Lung (tissue), 12 donors: ENCODE results near the gene CEMIP. TPM values are rescaled to one million over a fixed set of nuclear protein-coding genes. Genes with fewer than 3 reads are reported as not detected.

ENCODE experiments used
- ATAC-seq: fragments of 200-7000 bp; cut with Tn5 transposase; one replicate; pipeline ENCODE4 v1.9.1; 2020; ENCODE audit warnings: moderate number of reproducible peaks; ENCODE audit not compliant: insufficient read depth, low FRiP score
- DNase-seq, 3 donors: peaks; one replicate each; pipeline ENCODE4 v3.0.0-alpha.2; 2013 to 2017
- H3K27ac ChIP-seq, 2 donors: one replicate each; pipeline ENCODE4 v1.5.1; 2013; ENCODE audit warnings: mild to moderate bottlenecking in 2 of 2, moderate library complexity in 2 of 2, control low read depth in 1 of 2, inconsistent platforms in 1 of 2, low read depth in 1 of 2, low read length in 1 of 2
- H3K27me3 ChIP-seq, 3 donors: one replicate each; pipeline ENCODE4 v1.5.1; 2013; ENCODE audit warnings: low read length in 2 of 3; ENCODE audit not compliant: control insufficient read depth in 3 of 3, insufficient read depth in 3 of 3
- H3K36me3 ChIP-seq, 4 donors: one replicate each; pipeline ENCODE4 v1.5.1; 2013; ENCODE audit warnings: low read length in 4 of 4, mild to moderate bottlenecking in 1 of 4, moderate library complexity in 1 of 4; ENCODE audit not compliant: control insufficient read depth in 4 of 4, insufficient read depth in 4 of 4
- H3K4me1 ChIP-seq, 5 donors: one replicate each; pipeline ENCODE4 v1.5.1; 2013; ENCODE audit warnings: low read length in 5 of 5, mild to moderate bottlenecking in 2 of 5, moderate library complexity in 1 of 5; ENCODE audit not compliant: control insufficient read depth in 5 of 5, insufficient read depth in 5 of 5
- H3K4me3 ChIP-seq: one replicate; pipeline ENCODE4 v1.5.1; 2013; ENCODE audit warnings: mild to moderate bottlenecking, control low read depth, moderate library complexity
- H3K9ac ChIP-seq, 2 donors: one replicate each; pipeline ENCODE4 v1.5.1; 2013; ENCODE audit warnings: low read length in 2 of 2, control low read depth in 1 of 2; ENCODE audit not compliant: insufficient read depth in 1 of 2
- H3K9me3 ChIP-seq, 4 donors: one replicate each; pipeline ENCODE4 v1.5.1; 2013; ENCODE audit warnings: low read length in 3 of 4, mild to moderate bottlenecking in 1 of 4, moderate library complexity in 1 of 4; ENCODE audit not compliant: control insufficient read depth in 4 of 4, insufficient read depth in 3 of 4
- WGBS, 2 donors: extraction: QIAGEN DNeasy Blood & Tissue Kit; methylation state at CpG; one replicate each; pipeline ENCODE4 v1.1.7; 2013; 5-methylcytosine and 5-hydroxymethylcytosine counted together
- polyA plus RNA-seq, 2 donors: library from polyadenylated mRNA; stranded (reverse); fragments of 200-250 nt; gene quantifications; one replicate each; pipeline ENCODE4 v1.2.1, GENCODE V29; 2013
- total RNA-seq, 2 donors: library from RNA; depleted of rRNA in 1 of 2; stranded (reverse); fragments of >200 nt in 1 of 2; gene quantifications; one replicate each; pipeline ENCODE4 v1.2.1, GENCODE V29; 2014 to 2021
- TF ChIP-seq, protein P1 (sequence below): IDR thresholded peaks from 2 replicates; pipeline ENCODE4 v1.5.1; 2012; ENCODE audit warnings: mild to moderate bottlenecking; ENCODE audit errors: control extremely low read depth, extremely low read depth
- donor health status: control.
- donor health status: control.
- donor health status: Bipolar disorder and iron deficiency.
- donor health status: healthy.
- donor health status: DM: yes; HTN: yes; CAD: no.

Gene CEMIP
- total and polyA plus RNA-seq, 4 donors = 1.9 to 32.0 (median 3.9) TPM

DNA sequence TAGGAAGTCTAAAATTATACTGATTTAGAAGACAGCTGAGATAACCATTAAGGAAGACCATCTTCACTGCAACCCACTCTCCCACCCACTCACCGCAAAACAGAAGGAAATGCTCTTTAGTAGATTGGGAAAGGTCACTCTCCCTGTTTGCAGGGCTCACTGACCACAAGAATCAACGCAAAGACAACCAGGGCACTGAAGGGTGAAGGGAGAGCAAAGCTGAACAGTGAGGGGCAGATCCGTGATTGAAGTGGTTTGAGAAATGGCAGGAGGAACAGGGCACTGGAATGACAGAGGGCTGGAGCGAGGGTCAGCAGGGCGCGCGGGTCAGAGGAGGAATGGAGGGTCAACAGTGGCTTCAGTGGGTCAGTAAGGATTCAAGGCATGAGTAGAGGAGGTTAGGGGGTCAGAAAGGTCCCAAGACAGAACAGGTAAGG is 209.9 kb downstream of the CEMIP start:
- Histone ChIP-seq H3K4me3 (peak overlapping the region; percentile 69), H3K36me3 (peaks cover 0 to 2% (median 0%) of the 10 kb centered on the region in 4 donors), H3K4me1 (peaks cover 0 to 17% (median 12%) of the 10 kb centered on the region in 5 donors), H3K9me3 (no peaks in the 10 kb centered on the region), H3K9ac (peak overlapping the region; percentile 84 to 86), H3K27me3 (no peaks in the 10 kb centered on the region), H3K27ac (peak overlapping the region; percentile 92 to 94)
- peak in 1 of 3 donors; percentile 17 for DNase-seq
- TF ChIP-seq, protein P1, sequence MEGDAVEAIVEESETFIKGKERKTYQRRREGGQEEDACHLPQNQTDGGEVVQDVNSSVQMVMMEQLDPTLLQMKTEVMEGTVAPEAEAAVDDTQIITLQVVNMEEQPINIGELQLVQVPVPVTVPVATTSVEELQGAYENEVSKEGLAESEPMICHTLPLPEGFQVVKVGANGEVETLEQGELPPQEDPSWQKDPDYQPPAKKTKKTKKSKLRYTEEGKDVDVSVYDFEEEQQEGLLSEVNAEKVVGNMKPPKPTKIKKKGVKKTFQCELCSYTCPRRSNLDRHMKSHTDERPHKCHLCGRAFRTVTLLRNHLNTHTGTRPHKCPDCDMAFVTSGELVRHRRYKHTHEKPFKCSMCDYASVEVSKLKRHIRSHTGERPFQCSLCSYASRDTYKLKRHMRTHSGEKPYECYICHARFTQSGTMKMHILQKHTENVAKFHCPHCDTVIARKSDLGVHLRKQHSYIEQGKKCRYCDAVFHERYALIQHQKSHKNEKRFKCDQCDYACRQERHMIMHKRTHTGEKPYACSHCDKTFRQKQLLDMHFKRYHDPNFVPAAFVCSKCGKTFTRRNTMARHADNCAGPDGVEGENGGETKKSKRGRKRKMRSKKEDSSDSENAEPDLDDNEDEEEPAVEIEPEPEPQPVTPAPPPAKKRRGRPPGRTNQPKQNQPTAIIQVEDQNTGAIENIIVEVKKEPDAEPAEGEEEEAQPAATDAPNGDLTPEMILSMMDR = no peak
- 0 to 1% methylated on average over 7 of the region's 7 CpGs for WGBS, 2 donors
- no peak for ATAC-seq

DNA sequence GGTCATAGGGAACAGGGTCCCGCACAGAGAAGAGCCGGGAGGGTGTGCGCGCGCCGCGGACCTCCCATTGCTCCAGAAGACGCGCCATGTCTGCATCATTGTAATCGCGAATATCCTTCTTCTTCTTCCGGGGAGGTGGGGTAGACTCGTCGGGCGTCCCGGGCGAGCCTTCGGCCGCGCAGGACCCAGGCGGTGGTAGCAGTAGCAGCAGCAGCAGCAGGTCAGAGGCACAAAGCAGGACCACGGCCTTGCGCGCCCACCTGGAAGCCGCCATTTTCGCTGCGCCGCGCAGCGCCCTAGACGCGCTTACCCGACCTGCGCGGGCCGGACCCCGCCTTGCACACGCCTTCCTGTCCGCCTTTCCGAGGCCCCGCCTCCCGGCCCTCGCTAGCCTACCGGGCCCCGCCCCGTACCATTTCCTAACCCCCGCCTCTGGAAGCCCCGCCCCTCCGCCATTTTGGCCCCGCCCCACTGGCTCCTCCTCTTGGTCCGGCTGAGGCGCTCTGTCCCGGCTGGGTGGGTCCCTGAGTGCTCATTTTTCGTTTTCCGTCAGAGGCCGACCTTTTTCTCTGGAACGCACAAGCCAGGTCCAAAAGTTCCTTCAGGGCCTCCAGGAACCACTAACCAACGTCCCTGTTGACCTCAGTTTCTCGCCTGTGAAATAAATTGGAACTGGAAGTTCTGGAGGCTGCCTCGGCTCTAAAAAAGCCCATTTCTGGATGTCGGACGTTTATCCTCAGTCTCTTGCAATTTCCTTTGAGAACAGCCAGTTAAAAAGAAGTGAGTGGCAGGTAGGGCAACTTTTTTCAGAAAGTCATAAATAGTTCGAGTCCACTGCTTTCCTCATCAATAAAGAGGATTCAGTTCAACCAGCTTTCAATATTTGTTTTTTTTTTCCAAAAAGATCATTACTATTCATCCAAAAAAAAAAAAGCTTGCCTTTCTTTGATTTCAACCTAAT is 210.6 kb downstream of the CEMIP start, which contains the start of gene MESD:
Gene MESD, minus strand, starts transcription at position 302 of the 961 bp plus-strand sequence. Its CDS starts 28 bp downstream, at position 274.
- ATAC-seq (peak; percentile 100), DNase-seq (peak; percentile 97 to 98 (median 98))
- 0 to 1% methylated on average over 54 to 63 of the region's 63 CpGs for WGBS, 2 donors
- H3K4me1 ChIP-seq = peaks cover 0 to 17% (median 12%) of the 10 kb centered on the region in 5 donors
- H3K36me3 ChIP-seq = peaks cover 0 to 2% (median 0%) of the 10 kb centered on the region in 4 donors
- peak within 1 kb of the TSS; percentile 92 to 96 for H3K27ac ChIP-seq
- H3K9ac ChIP-seq = peak within 1 kb of the TSS; percentile 84 to 98
- H3K9me3 ChIP-seq = no peaks in the 10 kb centered on the region
- TF ChIP-seq, protein P1 = no peak
- H3K4me3 ChIP-seq = peak within 1 kb of the TSS; percentile 69
- H3K27me3 ChIP-seq = no peaks in the 10 kb centered on the region

DNA sequence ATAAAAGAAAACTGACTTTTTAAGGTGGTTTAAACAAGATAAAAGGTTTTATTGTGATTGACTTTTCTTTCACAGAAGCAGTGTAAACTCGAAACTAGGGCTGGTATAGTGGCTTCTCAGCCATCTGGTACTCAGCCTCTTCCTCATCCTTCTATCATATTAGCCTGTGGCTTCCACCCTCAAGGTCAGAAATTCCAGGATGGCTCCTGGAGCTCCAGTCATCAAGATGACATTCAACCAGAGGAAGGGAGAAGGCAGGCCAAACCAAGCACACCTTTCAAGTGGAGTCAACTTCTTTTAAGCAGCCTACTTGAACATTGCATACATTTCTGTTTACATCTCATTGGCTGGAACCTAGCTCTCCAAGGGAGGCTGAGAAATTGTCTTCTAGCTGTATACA is 211.8 kb downstream of the CEMIP start:
- Histone ChIP-seq H3K9ac (no peak overlapping the region), H3K27ac (no peak overlapping the region), H3K36me3 (no peaks in the 10 kb centered on the region), H3K4me1 (peaks cover 0 to 17% (median 12%) of the 10 kb centered on the region in 5 donors), H3K9me3 (no peaks in the 10 kb centered on the region), H3K4me3 (no peak overlapping the region), H3K27me3 (no peaks in the 10 kb centered on the region)
- TF ChIP-seq, protein P1 = no peak
- ATAC-seq (no peak), DNase-seq (no peak)
- WGBS, 2 donors = 85 to 89% methylated on average over 1 of the region's 1 CpG
